ENCODE results near the gene SPSB1.

- no peak for TF ChIP-seq CTCF (IDR thresholded peaks at IDR 0.05; ENCODE audit: insufficient read depth, low read length)
- no peak for TF ChIP-seq POLR2AphosphoS5 (IDR thresholded peaks at IDR 0.05; ENCODE audit: low read depth)
These were observed 67.8 kb downstream of the SPSB1 start for GRCh38 chr1:9360371-9361064.

Data from HL-60 (cell line).